ENCODE results near the gene CNN2. TPM values are rescaled to one million over a fixed set of nuclear protein-coding genes. Genes with fewer than 3 reads are reported as not detected.

CNN2 gene
- total RNA-seq, 1 experiment from 2014 or later, result 524 TPM

DNA sequence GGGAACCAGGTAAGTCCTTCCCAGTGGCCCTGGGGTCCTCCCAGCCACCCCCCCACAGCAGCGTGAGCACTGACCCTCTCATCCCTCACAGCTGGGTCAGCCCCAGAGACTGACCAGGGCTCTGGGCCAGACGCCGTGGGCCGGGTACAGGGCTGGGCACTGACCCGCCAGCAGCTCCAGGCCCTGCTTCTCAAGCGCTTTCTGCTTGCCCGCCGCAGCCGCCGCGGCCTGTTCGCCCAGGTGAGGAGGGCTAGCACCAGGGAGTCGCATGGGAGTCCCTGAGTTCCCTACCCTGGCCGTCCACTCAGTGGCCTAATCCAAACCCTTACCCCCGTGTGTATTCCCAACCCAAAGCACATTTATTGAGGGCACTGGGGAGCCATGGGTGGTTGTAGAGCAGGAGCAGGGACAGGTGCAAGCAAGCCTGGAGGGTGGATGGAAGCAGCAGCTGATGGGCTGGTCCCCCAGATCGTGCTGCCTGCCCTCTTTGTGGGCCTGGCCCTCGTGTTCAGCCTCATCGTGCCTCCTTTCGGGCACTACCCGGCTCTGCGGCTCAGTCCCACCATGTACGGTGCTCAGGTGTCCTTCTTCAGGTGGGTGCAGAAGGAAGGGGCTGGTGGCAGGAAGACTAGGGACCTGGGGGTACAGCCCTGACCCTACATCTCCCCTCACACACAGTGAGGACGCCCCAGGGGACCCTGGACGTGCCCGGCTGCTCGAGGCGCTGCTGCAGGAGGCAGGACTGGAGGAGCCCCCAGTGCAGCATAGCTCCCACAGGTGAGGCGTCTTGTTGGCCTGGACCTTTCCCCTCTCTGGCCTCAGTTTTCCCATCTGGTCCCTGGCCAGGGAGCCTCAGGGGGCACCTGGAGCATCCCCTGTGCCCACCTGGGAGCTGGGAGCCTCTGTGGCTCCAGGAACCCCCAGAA is 28.0 kb downstream of the CNN2 start:
- Mint-ChIP-seq H3K4me3 (no peak overlapping the region), H3K4me1 (peaks cover 2 to 15% of the 10 kb centered on the region in 2 experiments; a peak in 3 of 4 replicates), H3K36me3 (ENCODE audit: insufficient read depth in 1 of 3, low read depth in 3 of 3) (peaks cover 2 to 17% (median 12%) of the 10 kb centered on the region in 3 experiments; a peak in 4 of 7 replicates), H3K27me3 (ENCODE audit: low read depth) (no peaks in the 10 kb centered on the region; the same call in none of the 2 replicates), H3K9me3 (no peaks in the 10 kb centered on the region), H3K27ac (no peak overlapping the region)
- H2BK5ac ChIP-seq (ENCODE audit: insufficient read length, low read length), result no peak overlapping the region
- no peak overlapping the region for H4K5ac ChIP-seq (ENCODE audit: insufficient read length, low read depth, low read length)
- H3K9ac ChIP-seq (ENCODE audit: extremely low read depth, insufficient read length, low read length), result no peak overlapping the region
- no peak for TF ChIP-seq CTCF (conservative IDR thresholded peaks at IDR 0.05)
- H3K14ac ChIP-seq (ENCODE audit: insufficient read depth, low read length), result no peak overlapping the region
- H2BK15ac ChIP-seq (ENCODE audit: low read depth, low read length), result no peak overlapping the region
- H3T11ph ChIP-seq (ENCODE audit: low read length), result no peak overlapping the region
- H3K79me2 ChIP-seq (ENCODE audit: insufficient read depth, low read length), result no peaks in the 10 kb centered on the region
- H3K4me2 ChIP-seq (ENCODE audit: insufficient read depth, insufficient read length, low read length), result no peak overlapping the region
- no peak overlapping the region for H3K18ac ChIP-seq (ENCODE audit: insufficient read length, low read depth, low read length)
- H3K4me1 ChIP-seq (ENCODE audit: insufficient read depth, low read length), result no peaks in the 10 kb centered on the region
- H3K27ac ChIP-seq (ENCODE audit: insufficient read length, low read depth, low read length), result no peak overlapping the region
- H2BK120ac ChIP-seq (ENCODE audit: low read depth, low read length, poor library complexity, severe bottlenecking), result no peak overlapping the region
- H4K20me1 ChIP-seq (ENCODE audit: control insufficient read depth, insufficient read depth, insufficient read length), result no peaks in the 10 kb centered on the region
- no peaks in the 10 kb centered on the region for H3K23me2 ChIP-seq (ENCODE audit: insufficient read length, low read depth, low read length, poor library complexity, severe bottlenecking)
- H3K9me3 ChIP-seq (ENCODE audit: control insufficient read depth, low read depth, low read length), result peaks cover 19% of the 10 kb centered on the region
- no peak overlapping the region for H2AK5ac ChIP-seq (ENCODE audit: insufficient read length, low read length)
- H3K56ac ChIP-seq (ENCODE audit: insufficient read length, low read depth, low read length), result no peak overlapping the region
- no CpG with 5 or more reads among the region's 28 CpGs for WGBS (ENCODE audit: extremely low coverage, insufficient read length, low lambda C conversion rate)
- H2AFZ ChIP-seq (ENCODE audit: low read length), result no peak overlapping the region
- no peak overlapping the region for H4K91ac ChIP-seq (ENCODE audit: insufficient read length, low read depth, low read length)
- H2BK20ac ChIP-seq (ENCODE audit: low read depth, low read length, poor library complexity, severe bottlenecking), result no peak overlapping the region
- H2BK12ac ChIP-seq (ENCODE audit: insufficient read length, low read depth, low read length), result no peak overlapping the region
- no peak overlapping the region for H4K8ac ChIP-seq (replicated peaks; ENCODE audit: insufficient read length, low read depth, low read length)
- no peak for DNase-seq
- no peaks in the 10 kb centered on the region for H3K79me1 ChIP-seq (ENCODE audit: insufficient read depth, low read depth, low read length, poor library complexity, severe bottlenecking)
- no peaks in the 10 kb centered on the region for H3K27me3 ChIP-seq (ENCODE audit: insufficient read depth, low read length)
- H3K4ac ChIP-seq (ENCODE audit: low read depth, low read length), result no peak overlapping the region
- no peak overlapping the region for H3K23ac ChIP-seq (ENCODE audit: insufficient read length, low read depth, low read length)

All from H9 (cell line).